Measurements from ENCODE around the gene OLA1.

DNA sequence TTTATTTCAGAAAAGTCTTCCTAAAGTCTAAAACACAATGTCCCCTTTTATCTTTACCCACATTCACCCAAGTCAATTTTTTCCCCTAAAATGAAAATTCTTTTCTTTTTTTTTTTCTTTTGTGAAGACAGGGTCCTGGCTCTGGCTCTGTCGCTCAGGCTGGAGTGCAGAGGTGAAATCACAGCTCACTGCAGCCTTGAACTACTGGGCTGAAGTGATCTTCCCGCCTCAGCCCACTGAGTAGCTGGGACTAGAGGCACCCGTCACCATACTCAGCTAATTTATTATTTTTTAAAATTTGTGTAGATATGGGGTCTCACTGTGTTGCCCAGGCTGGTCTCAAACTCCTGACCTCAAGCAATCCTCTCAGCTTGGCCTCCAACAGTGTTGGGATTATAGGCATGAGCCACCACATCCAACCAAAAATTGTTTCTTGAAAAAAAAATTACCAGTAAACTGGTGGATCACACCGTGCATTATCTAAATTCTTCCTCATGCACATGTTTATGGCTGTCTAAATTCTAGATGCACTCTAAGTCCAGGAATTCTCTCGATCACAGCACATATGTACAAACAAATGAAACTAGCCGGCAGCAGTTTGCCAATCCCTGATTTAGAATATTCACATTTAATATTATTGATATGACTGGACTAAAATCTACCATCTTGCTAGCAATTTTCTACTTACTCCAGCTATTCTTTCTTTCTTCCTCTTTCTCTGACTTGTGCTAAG is 56.8 kb downstream of the OLA1 start:
- no peak for TF ChIP-seq KAT7 (CRISPR knock-in tag; IDR thresholded peaks at IDR 0.05; ENCODE audit: borderline replicate concordance)
- no peak for TF ChIP-seq CTCF (IDR thresholded peaks at IDR 0.05)
- no peak for TF ChIP-seq SMAD4 (CRISPR knock-in tag; IDR thresholded peaks at IDR 0.05)
- no peak for TF ChIP-seq E2F4 (CRISPR knock-in tag; IDR thresholded peaks at IDR 0.05; ENCODE audit: borderline replicate concordance, low read depth)

All from WTC11 (cell line).